ENCODE data around the gene PRR29. TPM values are rescaled to one million over a fixed set of nuclear protein-coding genes. Genes with fewer than 3 reads are reported as not detected.

The PRR29 gene
- total and polyA plus RNA-seq, 2 donors (not counting 3 experiments of a cell fraction or from before 2014, with no cell fraction given): 0.39 to 1.2 TPM

- POLR2A ChIA-PET: no interaction called here
- Histone ChIP-seq H4K20me1 (replicated peaks; ENCODE audit: control insufficient read depth, extremely low read depth, insufficient read depth, low read length) (no peaks in the 10 kb centered on the region), H3K9me1 (replicated peaks; ENCODE audit: control insufficient read depth, extremely low read depth, insufficient read depth, low read length) (no peaks in the 10 kb centered on the region), H3K27ac (ENCODE audit: insufficient read depth, low read depth, low read length) (no peak overlapping the region), H3K36me3 (ENCODE audit: control insufficient read depth in 2 of 2, extremely low read depth in 1 of 2, insufficient read depth in 2 of 2, low read length in 2 of 2) (no peaks in the 10 kb centered on the region), H2AFZ (ENCODE audit: low read depth, low read length) (no peak overlapping the region), H3K4me3 (replicated peaks in 1 of 3; ENCODE audit: insufficient read depth in 1 of 3, low read depth in 1 of 3, low read length in 3 of 3) (no peak overlapping the region), H3K9me3 (replicated peaks; ENCODE audit: control insufficient read depth, insufficient read depth, low read length) (peaks cover 2% of the 10 kb centered on the region), H3K4me1 (ENCODE audit: control insufficient read depth, extremely low read depth, insufficient read depth, low read length) (peaks cover 21% of the 10 kb centered on the region), H3K79me2 (ENCODE audit: control insufficient read depth, insufficient read depth, low read length) (no peaks in the 10 kb centered on the region), H3K27me3 (ENCODE audit: control insufficient read depth in 2 of 2, insufficient read depth in 2 of 2, low read length in 2 of 2) (no peaks in the 10 kb centered on the region), H3K4me2 (ENCODE audit: insufficient read depth, low read length) (no peak overlapping the region), H3K9ac (replicated peaks; ENCODE audit: extremely low read depth, insufficient read depth, low read length) (no peak overlapping the region)
- DNase-seq (ENCODE audit: low read depth, low spot score) (peak; percentile 93), FAIRE-seq (peak; percentile 95)
- dilution Hi-C loops (cut with MboI; ENCODE audit: extremely low pct_ligation_motif_present, low sequenced_read_pairs) (no loop called here), intact Hi-C loops (cut with micrococcal nuclease) (no loop called here)
- no TSS peak for BruUV-seq (replicated peaks)
- TF ChIP-seq GATA2 (IDR thresholded peaks at IDR 0.05; ENCODE audit: insufficient read depth, insufficient read length, low read depth, low read length) (no peak), EZH2 (IDR thresholded peaks at IDR 0.05; ENCODE audit: borderline replicate concordance, low read depth, low read length, severe bottlenecking) (no peak), MAX (IDR thresholded peaks at IDR 0.05; ENCODE audit: insufficient read depth, insufficient read length) (peak; percentile 59), POLR2AphosphoS5 (IDR thresholded peaks at IDR 0.05; ENCODE audit: insufficient read depth, low read depth, low read length) (peak; percentile 82), CTCF (IDR thresholded peaks at IDR 0.05; ENCODE audit: extremely low read depth in 1 of 2, insufficient read depth in 1 of 2, low read depth in 1 of 2, low read length in 2 of 2) (no peak), POLR2A (IDR thresholded peaks at IDR 0.05; ENCODE audit: low read depth, low read length) (no peak), JUN (IDR thresholded peaks at IDR 0.05; ENCODE audit: borderline replicate concordance, insufficient read depth, insufficient read length, low read depth) (peak; percentile 97), MYC (IDR thresholded peaks at IDR 0.05; ENCODE audit: low read depth, low read length) (peak; percentile 43), FOS (IDR thresholded peaks at IDR 0.05; ENCODE audit: borderline replicate concordance, insufficient read depth, low read length) (peak; percentile 99)
- CTCF ChIA-PET: interaction anchor here (0.6 to 12.0 kb wide), 14 partner anchors 9 to 149 kb away, joined by 3 to 183 read pairs (median 4); partner anchors contain the start of gene GH1
Observed at GRCh38 chr17:63984651-63985386, 13.3 kb upstream of the PRR29 start.
